GM18498 (cell line): Measurements from ENCODE around the gene NTN1.

Source experiments
- ATAC-seq: cut with Tn5 transposase; IDR thresholded peaks from one replicate; pipeline ENCODE4 v1.9.1; 2021; ENCODE audit warnings: mild to moderate bottlenecking, moderate library complexity; ENCODE audit not compliant: unreplicated experiment

Gene NTN1

DNA sequence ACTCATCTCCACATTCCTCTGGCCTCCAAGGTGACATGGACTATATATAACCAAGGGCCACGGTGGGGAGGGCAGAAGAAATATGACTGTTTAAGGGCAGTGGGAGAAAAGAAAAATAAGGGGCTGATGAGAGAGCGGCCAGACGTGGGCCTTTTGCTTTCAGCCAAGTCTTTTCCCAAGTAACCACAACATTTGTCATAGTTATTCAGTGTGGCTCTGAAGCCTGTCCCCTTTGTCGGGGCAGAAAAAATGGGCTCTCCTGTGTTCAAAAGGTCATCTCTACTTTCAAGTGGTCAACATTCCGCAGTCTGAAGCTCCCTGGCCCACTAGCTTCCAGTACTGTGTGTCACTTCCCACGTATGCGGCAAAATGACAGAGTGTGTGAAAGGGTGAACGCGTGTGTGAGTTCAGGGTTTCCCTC, 245.4 kb downstream of the NTN1 start:
- ATAC-seq = no peak

DNA sequence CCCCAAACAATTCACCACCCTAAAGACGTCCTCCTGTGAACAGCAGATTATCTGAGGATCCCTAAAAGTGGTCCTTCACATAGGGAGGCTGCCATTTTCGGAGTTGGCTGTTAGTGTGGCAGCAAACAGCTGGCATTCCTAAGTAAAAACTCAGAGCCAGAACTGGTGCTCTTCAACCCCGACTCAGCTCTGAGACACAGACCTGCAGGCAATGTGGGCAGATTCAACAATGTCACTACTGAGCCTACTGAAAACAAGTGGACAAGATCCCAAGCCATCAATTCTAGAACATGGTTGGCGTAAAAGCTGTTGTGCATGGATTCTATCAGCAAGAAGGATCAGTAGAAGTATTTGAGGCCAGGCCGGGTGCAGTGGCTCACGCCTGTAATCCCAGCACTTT, 247.2 kb downstream of the NTN1 start:
- no peak for ATAC-seq

DNA sequence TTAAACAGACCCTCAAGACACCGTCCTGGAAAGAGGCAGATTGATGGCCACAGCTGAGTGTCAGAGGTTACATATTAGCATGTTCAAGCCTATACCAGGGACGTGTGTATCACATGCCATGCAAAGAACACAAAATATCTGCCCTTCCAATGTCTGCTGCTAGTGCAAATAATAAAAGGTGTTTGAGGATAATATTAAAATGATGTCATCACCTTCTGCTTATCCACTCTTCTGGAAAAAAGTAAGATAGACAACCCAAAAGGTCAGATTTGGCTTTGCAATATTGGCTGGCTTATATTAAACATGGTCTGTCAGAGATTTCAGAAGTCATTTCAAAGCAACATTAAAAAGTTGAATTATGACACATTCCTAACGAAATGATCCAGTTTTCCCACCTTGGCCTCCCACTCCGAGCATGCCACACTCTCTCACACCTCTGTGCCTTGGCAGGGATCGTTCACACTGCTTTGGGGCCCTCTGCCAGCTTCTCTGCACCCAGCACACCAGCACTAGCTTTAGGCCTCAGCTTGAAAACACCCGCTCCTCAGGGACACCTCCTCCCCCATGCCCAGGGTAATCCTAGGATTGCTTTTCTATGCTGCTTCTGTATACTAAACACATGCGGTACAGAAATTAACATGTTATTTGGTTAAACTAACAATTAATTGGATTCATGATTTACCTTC, 248.2 kb downstream of the NTN1 start:
- no peak for ATAC-seq

DNA sequence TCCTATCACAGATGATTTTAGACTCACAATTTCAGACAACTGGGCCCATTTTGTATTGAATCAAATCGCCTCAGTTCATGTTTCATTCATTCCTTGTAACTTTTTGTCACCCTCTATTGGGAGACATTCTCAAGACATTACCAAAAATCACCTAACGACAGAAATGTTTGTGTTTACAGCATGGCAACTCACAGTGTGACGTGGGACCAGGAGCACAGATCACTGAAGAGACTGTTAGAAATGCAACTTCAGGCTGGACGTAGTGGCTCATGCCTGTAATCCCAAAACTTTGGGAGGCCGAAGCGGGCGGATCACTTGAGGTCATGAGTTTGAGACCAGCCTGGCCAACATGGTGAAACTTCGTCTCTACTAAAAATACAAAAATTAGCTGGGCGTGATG, 249.6 kb downstream of the NTN1 start:
- no peak for ATAC-seq

DNA sequence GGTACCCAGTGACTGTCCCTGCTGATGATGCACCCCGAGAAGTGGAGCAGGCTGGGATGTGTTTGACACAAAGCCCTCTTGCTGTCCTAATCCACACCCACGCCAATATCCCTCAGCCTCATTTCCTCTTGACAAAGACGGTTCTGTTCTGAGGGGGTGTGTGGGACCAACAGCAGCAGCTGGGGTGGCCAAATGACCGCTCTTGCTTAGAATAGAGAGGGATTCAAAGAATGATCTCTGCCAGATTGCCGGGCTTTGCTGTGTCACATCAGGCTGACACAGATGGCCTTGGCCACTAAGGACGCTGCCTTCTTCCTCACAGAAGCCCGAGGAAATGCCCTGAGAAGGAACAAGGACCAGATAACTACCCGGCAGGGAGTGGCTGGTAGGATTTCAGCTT, 250.7 kb downstream of the NTN1 start:
- no peak for ATAC-seq

DNA sequence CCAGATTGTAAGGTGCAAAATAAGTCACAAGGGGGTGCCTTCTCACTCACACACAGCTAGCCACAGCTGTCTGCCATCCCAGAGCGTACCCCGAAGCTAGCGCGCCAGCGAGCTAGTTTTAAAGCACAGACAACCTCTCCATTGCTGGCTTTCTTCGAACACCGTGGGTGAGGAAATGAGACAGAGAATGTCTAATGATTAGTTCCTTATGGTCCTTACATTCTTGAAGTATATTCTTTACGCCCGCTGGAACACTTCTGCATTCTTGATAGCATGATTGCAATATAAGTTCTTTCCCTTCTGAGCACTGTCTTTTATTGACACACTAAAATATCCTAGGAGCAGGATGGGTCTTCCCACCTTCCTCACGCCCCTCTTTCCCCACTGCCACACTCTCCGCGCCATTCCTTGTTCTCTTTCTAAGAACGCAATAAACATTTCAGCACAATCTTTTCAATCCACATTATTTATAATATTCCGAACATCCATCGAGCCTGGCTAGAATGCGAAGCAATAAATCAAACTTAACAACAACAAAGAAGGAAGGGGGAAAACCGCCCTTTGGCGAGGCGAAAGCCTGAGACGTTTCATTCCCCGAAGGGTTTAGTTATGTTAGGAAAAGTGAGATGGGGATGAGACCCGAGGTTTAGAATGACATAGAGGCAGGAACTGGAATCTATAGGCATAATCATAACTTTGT, 251.3 kb downstream of the NTN1 start:
- no peak for ATAC-seq

DNA sequence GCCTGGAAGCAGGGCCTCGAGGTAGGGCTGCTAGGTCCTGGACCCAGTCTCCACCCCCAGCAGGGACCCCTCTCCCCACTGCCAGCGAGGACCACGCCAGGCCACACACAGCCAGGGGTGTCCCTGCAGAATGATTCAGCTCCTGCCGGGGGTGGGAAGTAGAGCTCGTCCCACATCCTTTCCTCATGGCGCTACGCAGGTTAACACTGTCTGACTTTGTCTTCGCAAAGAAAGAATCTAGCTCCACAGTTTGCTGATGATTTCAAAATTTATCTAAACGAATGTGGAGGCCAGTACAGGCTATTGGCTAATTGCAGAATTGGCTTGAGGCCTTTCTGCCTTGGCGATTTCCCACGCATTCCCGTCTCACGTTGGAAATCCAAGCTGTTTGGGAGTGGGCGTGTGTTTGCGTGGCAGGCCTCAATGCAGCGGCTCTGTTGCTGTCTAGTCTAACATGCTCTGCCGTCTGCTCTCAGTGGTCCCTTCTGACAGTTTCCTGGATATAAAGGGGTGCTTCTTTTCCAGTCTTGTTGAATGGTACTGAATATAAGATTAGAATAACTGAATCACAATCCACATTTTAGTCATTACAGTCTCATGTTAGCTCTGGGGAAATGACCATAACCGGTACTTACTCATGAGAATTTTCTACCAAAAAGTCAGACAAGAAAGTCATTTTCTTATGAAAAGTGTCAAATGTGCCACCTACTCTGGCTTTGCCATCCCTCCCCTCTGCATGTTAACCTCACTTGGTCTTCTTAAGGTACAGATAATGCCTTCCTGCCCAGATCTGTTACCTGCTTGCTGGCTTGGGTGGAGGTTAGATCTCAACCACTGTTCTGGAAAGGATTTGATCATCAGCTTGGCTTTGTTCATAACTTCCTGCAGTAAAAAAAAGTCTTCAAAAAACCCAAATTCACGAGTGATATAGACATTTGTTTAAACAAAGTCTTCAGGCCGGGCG, 252.4 kb downstream of the NTN1 start:
- ATAC-seq = no peak

DNA sequence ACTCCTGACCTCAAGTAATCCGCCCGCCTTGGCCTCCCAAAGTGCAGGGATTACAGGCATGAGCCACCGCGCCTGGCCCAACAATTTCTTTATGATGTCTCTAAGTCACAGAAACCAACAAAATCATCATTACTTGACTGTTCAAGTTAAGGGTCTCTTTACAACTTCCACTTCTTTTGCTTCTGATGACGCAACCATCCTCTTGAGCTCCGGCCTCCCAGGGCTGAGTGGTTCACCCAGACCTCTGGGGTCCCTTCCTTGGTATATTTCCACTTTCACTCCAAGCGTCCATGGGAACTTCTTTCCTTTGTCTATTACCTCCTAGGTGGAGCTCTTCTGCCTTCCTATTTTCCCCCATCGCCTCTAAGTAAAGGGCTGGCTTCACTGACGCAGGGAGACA, 253.7 kb downstream of the NTN1 start:
- ATAC-seq = no peak

DNA sequence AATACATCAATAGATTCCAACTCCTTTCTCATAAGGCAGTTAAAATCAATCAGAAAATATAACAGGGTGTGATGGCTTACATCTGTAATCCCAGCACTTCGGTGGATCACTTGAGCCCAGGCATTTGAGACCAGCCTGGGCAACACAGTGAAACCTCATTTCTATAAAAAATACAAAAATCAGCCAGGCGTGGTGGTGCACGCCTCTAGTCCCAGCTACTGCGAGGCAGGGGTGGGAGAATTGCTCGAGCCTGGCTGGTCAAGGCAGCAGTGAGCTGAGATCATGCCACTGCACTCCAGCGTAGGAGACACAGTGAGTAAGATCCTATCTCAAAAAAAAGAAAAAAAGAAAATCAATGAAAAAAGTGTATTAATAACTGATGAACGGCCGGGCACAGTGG, 258.6 kb downstream of the NTN1 start:
- ATAC-seq = no peak

DNA sequence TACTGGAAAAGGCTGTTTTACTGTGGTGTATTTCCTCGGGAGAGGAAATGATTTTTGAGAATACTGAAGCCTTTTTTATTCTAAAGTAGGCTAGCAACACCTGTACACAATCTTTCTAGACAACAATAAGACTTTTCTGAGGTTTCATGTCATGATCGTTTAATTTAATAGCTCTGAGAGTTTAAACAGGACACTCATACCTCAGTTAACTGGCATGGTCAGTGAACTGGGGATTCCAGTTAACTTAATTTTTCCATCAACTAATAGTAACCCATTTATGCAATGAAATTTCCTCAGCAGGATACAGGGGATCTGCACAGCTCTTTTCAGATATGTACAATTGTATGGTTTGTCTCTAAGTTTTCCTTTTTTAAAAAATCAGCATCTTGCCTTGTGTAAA, 262.6 kb downstream of the NTN1 start:
- no peak for ATAC-seq

DNA sequence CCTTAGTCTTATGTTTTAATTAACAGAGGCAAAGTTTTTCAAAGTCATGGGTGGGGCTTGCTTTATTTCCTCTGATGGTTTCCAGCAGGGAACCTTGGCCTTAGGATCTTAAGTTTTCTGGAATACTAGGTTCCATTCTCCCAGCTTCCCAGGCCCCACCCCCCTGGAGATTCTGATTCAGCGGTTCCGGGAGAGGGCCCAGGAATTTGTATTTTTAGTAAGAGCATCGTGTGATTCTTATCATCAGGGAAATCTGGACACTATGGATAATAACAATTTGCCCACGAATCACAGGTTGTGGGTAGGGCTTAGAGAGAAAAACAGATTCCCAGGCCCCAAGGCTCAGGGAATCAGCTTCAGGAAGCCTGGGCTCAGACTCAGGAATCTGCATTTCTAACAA, 263.6 kb downstream of the NTN1 start:
- ATAC-seq = no peak

DNA sequence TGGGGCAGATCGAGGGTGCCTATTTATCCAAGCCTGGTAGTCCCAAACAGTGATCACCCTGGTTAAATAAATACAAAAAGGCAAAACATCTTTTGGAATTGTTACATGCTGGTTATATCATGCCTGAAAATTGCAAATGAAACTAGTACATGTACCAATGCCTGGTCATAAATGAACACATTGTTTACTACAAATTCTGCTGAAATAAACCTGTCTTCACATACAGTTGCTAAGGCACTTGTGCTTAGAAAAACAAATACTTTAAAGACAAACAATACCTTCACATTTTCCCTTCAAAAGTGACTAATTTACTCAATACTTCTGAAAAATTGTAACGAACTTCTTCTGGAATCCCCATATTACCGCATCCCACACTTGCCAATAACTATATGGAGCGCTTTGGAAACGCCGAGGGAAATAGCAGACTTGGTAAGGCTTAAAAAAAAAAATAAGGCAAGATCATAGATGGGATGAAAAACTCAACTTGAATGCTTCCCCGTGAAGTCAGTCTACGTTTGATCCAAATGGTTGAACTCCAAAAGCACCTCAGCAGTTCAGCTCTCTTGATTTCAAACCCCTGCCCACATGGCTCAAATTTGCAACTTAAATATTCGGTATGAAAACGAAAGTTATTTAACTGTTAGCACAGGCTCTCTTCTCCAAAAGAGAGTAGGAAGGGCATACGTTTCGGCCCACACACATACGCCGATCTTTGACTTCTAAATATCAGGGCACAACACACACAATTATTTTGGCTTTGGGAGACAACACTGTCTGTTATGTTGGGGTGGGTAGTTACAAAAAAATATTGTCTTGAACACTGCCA, 264.5 kb downstream of the NTN1 start:
- no peak for ATAC-seq

DNA sequence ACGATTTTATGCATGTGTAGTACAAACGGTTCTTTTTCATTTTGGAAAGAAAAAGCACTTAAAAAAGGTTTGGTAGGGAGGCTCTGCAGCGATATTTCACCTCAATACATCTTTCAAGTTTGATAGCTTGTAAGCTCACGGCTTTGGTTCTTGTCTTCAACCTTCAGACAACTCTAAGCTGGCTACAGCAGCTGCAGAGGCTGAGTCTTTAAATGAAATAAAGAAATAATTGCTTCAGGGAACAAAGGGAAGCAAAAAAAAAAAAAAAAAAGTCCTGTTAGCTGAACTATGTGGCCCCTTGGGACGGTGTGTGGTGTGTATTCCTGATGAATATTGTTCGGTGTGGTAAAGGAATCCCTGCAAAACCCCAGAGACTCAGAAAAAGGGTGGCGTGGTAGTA, 265.1 kb downstream of the NTN1 start:
- no peak for ATAC-seq

DNA sequence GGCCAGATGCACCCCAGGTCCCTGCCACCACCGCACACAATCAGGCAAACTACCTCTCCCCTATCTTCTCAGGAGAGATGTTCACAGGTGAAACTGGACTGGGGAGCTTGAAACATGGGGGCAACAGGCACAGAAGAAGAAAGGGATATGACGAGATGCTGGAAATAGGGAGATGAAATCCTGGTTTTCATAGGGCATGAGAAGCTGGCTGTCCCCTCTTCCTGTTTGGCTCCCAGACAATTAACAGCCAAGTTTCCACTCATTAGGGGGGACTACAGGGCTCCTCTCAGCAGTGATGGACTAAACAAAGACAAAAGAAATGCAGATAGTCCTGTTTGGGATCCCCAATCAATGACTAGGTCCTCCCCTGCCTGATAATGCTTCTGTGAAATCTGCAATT, 266.0 kb downstream of the NTN1 start:
- ATAC-seq = no peak

DNA sequence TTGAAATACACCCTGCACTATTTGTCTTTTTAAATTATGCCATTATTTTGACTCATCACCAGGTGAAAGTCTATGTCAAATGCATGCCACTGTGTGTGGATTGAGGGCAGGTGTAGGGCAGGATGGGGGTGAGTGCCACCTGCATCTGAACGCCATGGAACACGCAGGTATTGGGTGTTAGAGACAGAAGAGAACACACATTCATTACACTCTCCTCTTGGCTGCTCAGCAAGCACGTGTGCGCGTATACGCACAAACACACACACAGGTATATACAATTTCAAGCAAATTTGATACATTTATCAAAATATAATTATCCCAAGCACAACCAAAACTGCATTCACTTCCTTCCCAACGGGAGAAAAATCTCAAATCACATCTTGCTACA, 268.9 kb downstream of the NTN1 start:
- no peak for ATAC-seq

DNA sequence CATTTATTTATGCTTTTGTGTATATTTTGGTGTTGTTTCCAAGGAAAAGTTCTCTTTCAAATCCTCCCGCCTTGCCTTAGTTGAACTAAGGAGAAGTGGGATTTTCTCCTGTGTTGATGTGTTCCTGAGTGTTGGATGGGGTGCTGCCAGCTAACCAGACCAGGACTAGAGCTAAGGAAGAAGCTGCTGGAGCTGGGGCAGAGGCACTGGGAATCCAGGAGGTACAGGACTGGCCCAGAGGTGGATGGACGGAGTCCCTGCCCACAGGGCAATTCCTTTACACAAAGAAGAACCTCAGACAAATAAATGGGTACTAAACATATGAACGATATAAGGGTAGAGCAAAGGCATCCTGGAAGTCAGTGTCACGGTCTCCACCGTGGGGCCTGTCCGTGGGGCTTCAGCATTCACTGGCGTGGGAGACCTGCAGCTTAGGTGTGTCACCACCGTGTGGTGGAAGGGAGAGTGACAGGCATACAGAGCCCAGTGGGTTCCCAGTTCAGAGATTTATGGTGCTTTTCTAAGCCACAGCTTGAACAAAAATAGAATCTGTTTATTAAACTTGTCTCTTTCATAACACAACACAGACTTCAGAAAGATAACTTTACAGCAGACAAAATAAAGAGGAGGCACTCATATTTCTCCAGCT, 270.7 kb downstream of the NTN1 start:
- ATAC-seq = peak; percentile 55

DNA sequence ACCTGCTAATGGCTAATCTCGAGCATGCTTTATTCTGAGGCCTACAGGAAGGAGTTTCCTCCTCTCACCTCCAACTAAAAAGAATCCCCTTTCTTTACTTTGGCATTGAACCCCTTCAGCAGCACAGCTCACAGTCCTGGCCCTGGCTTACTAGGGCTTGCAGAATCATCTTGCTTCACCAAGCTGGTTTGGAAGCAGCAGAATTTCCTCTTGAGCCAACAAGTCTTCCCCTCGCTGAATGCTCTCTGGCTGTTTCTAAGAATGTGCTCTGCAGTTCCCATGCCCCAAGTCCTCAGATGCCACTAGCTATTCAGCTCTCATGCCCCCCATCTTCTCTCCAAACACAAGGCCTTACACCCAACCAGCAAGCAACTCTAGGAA, 271.2 kb downstream of the NTN1 start:
- no peak for ATAC-seq
